Activated T-cell treated with anti-CD3 and anti-CD28 coated beads for 24 hours (primary cell): Measurements from ENCODE around the gene MECR.

ENCODE experiments used
- DNase-seq: peaks from one replicate; pipeline ENCODE4 v3.0.0-alpha.2; 2020; ENCODE audit warnings: low read depth

Gene MECR

GRCh38 chr1:29255134-29255666 is 24.5 kb upstream of the MECR start:
- no peak for DNase-seq

DNA sequence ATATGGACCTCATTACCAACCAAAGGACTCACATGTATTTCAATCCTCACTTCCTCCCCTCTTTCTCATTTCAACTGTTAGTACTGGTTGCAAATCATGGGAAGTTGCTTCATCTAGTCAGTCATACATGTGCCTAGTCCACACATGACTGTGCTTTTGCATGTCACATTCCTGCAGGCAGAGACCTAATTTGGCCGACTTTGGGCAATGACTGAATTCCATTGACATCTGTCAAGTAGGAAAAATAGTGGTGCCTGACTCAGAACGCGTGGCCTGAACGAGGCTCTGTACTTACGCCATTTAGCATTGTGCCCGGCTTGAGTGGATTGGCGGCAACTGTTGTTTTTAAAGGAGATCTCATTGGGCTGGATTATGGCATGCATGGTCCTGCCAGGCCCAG is 23.6 kb upstream of the MECR start:
- no peak for DNase-seq

- DNase-seq = no peak
These were observed 22.4 kb upstream of the MECR start for GRCh38 chr1:29253180-29253579.

DNA sequence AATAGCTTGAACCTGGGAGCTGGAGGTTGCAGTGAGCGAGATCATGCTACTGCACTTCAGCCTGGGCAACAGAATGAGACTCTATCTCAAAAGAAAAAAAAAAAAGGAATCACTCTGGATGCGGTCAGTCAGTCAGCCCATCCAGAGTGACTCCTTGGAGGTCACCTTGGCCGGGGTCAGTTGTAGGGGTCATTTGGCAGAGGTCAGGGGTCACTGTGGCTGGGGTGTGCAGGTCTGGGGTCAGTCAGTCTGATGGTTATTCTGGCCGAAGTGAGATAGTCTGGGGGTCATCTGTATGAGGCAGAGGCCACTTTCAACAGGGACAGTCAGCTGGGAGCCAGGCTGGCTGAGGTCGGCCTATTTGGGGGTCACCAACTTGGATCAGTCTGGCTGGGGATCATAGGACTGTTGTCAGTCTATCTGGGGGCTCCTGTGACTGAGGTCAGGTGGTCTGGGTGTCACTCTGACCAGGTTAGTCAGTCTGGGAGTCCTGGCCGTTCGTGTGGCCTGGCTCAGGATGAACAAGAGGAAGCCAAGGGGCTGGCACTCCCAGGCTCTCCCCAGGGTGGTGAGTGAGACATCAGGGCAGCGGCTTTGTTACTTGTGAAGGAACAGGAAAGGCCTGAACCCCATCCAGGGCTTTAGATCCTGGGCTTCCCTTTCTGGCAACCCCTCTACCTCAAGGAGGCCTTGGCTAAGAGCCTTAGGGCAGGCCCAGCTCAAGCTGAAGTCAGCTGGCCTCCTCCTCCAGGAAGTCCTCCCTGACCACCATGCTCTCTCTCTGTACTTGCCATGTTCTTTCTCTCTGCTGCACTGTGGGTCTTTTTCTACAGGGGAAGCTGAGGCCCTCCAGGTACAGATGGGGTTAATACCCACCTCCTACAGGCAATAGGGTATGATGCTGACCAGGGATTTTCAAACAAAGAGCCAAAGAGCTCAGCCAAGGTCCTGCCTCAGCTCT is 20.7 kb upstream of the MECR start:
- DNase-seq = no peak

- DNase-seq = no peak
These were observed 19.3 kb upstream of the MECR start for GRCh38 chr1:29249951-29250581.

DNA sequence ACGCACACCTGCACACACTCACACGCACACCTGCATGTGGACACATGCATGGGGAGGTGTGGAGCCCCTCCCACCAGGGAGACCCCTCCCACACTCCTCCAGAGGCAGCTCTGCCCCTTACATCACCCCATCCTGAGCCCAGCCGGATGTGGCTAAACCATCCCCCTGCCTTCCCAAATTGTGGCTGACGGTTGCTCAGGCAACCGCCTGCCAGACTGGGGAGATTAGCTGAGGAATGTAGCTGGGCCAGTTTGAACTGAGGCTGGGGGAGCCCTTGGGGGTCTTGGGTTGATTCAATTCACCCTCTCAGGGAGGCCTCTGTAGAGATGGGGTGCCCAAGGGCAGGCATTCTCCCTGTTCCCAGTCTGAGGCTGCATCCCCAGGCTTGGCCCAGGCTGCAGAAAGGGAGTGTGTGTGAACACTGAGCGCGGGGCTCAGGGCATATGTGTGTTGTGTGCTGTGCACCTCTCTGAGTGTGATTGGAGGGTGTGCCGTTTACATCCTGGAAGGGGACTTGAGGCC is 18.5 kb upstream of the MECR start:
- no peak for DNase-seq

DNA sequence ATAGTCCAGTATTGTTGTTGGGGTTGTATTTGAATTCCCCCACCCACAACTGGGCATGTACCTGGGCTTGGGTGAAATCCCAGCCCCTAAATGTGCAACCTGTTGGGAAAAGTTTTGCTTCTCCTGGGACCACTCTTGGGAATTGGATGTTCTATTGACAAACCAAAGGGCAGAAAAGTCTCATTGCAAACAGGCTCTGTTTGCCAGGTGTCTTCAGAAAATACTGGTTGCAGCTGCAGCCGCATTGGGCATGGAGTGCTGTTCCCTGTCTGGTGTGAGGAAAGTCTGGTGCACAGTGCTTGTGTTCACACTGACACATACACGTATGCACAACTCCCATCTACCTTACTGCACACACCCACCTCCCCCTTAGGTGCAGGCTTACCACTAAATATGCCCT is 17.7 kb upstream of the MECR start:
- no peak for DNase-seq

GRCh38 chr1:29247571-29248273 is 17.0 kb upstream of the MECR start:
- no peak for DNase-seq

- DNase-seq = no peak
These were observed 16.3 kb upstream of the MECR start for GRCh38 chr1:29247044-29247443.

GRCh38 chr1:29245876-29246275 is 15.1 kb upstream of the MECR start:
- no peak for DNase-seq

GRCh38 chr1:29245261-29245660 is 14.5 kb upstream of the MECR start:
- no peak for DNase-seq

- DNase-seq = no peak
These were observed 13.1 kb upstream of the MECR start for GRCh38 chr1:29243871-29244200.

- no peak for DNase-seq
These were observed 12.5 kb upstream of the MECR start for GRCh38 chr1:29243023-29243870.

GRCh38 chr1:29240986-29241385 is 10.3 kb upstream of the MECR start:
- DNase-seq = no peak

GRCh38 chr1:29240400-29240837 is 9.7 kb upstream of the MECR start:
- no peak for DNase-seq

DNA sequence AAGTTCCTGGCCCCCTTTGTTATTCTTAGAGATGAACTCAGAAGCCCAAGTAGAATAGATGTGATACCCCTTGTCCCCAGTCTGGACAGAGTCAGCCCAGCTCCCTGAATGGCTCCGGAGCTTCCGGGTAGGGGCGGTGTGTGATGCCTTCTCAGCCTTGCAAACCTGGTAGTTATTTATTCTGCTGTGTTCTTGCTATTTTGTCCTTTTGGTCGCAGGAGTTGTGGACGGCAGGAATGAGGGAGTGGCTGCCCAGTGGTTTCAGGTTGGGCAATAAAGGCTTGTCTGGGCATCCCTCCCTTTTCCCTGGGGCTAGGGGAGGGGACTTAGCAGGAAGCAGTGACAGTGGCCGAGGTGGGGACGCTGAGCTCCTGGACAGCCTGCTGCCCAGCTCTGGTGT is 8.4 kb upstream of the MECR start:
- DNase-seq = no peak

- DNase-seq = no peak
These were observed 7.9 kb upstream of the MECR start for GRCh38 chr1:29238620-29239002.

DNA sequence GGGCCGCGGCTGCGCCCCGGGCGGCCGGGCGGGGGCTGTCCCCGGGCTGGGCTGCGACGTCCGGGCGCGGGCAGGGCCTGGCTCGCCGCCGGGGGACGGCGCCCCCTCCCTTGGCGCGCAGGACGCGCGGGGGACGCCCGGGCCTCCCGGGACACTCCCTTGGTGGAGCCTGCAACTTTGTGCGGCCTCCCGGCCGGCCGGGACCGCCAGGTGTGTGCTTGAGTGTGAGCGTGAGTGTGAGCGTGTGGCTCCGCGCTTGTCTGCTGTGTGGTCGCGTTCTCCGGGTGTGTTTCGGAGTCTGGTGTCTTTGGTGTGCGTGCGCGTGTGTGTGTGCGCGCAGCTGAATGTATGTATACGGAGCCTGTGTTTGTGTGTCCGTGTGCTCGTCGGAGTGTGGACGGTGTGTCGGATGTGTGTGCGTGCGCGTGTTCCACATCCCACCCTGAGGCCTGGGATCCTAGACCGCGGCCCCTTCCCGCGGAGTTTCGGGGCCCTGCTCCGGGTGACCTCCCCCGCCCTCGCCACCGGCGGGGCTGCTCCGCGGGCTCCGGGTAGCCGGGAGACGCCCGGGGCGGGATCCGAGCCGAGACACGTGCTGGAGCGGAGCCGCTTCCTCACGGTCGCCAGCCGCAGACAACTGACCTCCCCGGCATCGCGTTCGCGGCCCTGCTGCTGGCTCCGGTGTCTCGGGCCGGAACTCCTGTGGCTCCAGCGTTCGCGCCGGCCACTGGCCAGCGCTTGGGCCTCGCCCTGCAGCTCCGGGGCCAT is 7.3 kb upstream of the MECR start:
- no peak for DNase-seq

DNA sequence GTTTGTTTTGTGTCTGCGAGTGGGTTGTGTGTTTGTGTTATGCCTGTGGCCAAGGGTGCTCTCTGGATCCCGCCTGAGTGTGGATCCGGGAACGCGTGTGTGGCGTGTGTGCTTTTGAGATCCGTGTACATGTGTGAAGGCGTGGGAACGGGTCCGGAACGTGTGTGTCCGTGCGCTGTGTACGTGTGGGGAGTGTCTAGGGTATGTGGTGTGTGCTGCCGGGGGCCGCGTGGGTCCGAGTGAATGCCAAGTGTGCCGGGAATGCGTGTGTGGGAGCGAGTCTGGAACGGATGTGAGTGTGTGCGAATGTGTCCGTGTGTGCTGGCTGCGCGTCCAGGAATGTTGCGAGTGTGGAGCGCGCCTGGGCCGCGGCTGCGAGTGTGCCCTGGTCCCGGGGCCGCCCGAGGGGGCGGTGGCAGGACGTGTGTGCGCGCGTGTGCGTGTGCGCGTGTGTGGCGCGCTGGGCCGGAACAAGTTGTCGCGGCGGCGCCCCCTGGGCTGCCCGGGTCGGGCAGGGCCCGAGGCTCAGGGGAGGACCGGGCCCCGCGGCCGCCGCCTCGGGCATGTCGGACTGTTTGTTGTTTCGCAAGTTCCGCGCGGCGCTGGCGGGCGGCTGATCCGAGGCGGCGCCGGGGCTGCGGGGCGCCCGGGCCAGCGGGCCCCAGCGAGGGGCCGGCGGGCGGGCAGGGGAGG is 6.5 kb upstream of the MECR start:
- DNase-seq = no peak

GRCh38 chr1:29236712-29237128 is 6.0 kb upstream of the MECR start:
- no peak for DNase-seq
